Brain pericyte (primary cell): ENCODE data around the gene DPYD.
"Not testable (repeated sequence)": the region's sequence is repeated elsewhere in the genome, so short reads cannot be mapped to it uniquely, and the experiment has no call there.

Experiments used
- DNase-seq: peaks from one replicate; pipeline ENCODE4 v3.0.0-alpha.2; 2012; ENCODE audit warnings: low read depth, low spot score

DPYD gene

DNA sequence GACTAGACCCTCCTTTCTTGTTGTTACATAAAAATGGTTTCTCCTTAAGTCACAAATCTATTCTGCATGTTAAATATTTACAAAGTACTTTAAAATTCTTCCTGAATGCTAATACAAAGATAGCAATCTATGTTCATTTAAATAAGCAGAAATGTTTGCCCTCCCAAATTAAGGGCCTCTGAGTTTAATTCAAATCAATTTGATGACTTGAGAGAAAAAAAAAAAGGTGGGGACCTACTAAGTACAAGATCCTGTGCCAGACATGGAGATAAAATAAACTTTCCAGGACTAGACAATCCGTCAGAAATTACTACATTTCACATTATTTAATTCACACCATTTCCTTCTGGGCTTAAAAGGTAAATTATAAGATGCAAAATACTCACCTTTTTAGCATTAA lies 548.3 kb downstream of the DPYD start:
- DNase-seq, result no peak

DNA sequence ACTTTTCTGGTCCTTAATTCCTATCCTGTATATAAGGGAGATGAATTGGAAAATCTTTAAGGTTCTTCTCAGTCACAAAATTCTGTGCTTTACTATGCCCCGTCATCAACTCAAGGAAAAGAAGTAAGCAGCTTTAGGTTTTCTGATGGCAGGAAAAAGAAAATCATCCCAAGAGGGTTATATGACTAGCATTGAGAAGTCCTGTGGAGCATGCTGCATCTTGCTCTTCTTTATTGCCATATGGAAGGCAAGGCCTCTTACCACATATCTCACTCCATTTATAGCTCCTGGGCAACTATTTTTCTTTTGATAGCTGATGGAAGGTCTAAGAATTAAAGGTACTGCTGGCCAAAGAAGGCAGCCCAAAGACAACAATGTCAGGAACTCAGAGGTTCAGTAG lies 552.5 kb downstream of the DPYD start:
- no peak for DNase-seq

DNA sequence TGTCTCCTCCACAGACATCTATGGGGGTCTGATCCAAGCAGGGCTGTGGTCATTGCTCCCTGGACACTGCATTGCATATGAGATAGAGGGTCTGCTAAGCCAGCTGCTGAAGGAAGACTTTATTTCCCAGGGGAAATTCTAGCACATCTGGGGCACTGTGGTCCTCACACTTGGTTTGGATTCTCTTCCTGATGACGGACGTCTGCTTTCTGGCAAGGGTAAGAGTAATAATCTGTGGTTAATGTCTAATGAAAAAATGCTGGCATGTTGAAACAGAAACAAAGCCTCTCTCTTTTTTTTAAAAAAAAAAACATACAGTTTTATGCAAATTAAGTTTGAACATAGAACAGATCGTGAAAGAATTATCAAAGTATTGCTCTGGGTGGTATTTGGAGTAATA lies 553.9 kb downstream of the DPYD start:
- no peak for DNase-seq

DNA sequence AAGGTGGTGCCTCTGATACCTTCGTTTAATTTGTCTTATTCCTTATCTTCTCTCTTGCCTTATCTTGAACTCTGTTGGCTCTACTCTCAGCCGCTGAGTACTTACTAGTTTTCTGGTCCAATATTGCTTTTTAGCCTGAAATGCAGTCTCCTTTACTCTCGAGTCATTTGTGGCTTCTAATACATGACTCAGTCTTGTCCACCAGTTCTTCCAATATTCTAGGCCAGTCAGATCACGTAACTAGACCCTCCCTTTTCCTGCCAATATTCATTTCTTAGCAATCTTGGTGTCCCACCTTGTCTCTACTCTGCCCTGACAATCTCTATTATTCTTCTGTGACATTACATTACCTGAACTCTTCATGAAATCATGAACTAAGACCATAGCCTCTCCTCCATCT lies 555.8 kb downstream of the DPYD start:
- DNase-seq, result no peak

DNA sequence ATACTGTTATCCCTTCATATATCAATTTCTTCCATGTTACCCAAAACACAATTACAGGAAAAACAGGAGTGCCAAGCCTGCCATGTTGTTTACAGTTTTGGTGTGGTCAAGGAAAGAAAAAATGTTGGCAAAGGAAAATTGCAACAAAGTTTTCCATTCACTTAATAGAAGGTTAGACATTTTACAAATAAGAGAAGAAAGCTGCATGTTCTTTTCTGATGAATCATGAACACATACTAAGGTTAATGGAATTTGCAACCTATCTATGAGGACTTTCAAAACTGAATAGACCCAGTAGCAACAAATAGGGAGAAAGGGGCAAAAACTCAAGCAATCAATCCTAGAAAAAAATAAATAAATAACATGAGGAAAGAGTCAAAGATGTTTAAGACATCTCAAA lies 556.7 kb downstream of the DPYD start:
- no peak for DNase-seq

DNA sequence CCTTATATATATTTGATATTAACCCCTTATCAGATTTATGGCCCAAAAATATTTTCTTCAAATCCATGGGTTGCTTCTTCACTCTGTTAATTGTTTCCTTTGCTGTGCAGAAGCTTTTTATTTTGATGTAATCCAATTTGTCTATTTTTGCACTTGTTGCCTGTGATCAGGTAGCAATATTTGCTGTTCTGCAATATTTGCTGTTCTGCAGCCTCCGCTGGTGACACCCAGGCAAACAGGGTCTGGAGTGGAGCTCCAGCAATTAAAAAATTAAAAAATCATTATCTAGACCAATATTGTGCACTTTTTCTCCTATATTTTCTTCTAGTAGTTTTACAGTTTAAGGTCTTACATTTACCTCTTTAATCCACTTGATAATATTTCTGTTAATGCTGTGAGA lies 564.5 kb downstream of the DPYD start:
- no peak for DNase-seq

DNA sequence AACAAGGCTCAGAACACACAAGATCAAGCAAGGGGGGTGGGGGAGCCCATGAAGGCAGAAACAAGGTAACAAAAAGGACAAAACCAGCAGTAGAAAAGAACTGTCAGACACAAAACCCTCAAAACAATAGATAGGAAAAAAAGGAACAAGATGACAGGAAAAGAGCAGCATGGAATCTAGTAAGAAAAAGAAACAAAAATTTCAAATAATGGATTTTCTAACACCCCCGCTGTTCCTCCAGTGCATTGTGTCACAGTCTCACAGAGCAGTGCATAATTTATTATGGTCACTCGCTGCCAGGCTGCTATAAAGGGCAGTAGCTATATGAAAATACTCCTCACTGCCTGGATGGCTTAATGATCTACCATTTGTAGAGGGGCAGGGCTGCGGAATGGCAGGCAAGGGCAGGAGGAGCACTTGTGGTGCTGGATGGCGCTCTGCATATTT lies 567.9 kb downstream of the DPYD start:
- DNase-seq, result no peak

DNA sequence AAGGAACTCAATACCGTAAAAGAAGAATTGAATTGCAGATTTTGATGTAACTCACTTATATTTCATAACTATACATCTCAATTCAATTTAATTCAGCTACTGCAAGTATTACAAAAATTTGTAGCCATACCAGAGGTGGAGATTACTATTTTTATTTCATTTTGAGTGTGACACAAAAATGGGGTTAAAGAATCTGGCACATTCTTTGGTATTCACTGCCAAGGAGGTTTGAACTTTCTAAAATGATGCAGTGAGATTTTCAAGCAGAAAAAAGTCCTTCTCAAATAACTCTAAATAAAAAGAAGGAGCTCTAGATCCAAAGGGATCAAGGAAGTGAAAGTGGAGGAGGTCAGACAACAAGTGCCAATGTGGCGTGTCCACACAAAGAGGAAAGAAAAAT lies 569.0 kb downstream of the DPYD start:
- DNase-seq, result no peak

DNA sequence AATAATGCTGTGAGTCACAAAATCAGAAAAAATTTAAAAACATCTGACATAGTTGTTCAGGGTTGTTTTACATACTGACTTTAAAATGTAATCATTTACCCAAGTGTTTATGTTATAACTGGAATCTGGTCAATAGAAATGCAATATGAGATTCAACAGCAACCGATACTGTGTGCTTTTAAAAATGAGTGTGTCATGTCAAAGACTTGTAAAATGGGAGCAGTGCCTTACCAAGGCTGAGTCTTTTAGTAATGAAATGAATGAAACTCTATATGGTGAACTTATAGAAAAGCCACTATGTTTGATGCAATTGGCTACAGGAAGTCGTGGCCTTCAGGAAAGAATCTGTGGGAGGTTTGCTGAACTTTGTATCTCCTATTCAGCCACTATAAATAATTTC lies 570.2 kb downstream of the DPYD start:
- DNase-seq, result no peak

DNA sequence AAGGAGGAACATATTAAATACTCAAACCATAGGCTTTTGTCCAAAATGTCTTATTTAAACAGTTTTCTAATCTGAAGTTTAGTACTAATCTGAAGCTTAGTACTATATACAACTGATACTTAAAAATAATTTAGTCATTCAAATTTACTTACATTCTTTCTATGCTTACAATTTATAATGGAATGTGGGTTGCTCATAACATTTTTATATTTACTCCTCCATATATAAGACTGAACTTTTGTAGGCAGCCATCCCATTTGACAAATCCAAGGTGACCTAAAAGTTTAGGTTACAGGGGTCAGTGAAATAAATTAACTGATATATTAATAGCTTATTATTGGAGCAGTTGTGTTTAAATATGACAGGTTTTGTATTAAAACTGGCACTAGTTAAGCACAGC lies 570.6 kb downstream of the DPYD start:
- no peak for DNase-seq

DNA sequence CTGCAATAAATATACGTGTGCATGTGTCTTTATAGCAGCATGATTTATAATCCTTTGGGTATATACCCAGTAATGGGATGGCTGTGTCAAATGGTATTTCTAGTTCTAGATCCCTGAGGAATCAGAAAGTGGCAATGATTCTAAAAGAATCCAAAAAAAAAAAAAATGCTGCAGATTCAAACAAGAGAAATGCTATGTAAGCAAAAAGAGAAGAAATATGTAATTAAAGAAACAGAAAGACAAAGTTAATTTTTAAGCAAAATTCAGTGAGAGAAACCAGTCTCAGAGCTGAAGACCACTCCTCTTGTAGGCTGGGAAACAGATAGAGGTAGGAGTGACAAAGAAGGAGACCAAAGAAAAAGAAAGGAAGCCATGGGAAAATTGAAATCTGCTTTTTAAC lies 571.0 kb downstream of the DPYD start:
- not testable (repeated sequence) for DNase-seq

DNA sequence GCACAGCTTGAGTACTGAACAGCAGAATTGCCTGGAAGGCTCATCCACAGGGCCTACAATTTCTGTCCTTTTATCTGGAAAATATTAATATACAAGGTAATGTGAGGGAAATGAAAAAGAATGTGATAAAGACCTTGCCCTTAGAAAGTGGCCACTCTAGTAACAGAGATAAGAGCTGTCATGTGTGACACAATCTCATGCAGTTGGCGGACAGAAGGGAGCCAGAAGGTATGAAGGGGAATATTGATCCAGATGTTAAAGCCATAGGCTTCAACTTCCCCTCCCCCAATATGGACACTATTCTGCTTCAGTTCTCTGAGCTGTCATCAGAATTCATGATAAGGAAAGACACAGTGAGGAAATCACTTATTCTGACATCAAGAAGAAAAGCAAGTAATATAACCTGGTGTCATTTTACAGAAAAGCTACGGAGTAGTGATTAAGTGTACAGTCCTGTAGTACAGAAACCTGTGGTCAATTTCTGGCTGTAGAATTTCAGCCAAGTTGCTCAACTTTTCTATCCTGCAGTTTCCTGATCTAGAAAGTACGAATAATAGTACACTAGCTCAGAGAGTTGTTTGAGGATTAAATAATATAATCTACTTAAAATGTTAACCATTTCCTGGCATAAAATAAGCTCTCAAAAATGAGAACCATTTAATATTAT lies 572.1 kb downstream of the DPYD start:
- no peak for DNase-seq

DNA sequence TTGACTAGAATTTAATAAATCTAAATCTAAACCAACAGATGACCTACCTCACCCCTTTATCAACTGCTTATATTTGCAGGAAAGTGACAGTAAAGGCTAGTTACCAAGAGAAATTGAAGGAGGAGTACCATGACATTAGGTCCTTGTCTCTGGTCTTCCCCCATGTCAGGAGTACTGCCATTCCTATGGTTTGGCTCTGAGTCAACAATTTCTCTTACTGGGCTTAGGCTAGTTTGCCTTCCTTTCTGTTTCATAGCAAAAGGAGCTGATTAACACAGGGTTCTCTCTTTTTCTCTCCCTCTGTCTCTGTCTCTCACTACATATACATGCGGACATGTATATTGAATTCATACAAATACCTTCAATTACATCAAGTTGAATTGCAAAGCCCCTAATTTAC lies 579.9 kb downstream of the DPYD start:
- DNase-seq, result no peak

DNA sequence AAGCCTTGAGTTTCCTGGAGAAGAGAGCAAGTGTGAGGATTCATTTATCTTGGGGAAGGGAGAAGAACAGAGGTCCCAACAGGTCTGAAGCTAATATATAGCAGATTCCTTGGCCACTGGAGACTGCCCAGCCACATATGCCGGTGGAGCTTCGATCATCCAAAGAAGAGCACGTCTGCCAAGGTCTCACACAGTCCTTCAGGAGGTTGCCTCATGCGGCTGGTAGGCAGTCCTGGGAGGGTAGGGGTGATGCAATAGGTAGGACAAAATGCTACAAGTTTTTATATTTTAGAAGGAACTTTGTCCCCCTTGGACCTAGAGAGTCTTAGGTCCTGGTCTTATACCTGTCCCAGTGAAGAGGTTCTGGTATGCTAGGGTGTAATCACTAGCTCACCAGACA lies 582.5 kb downstream of the DPYD start:
- DNase-seq, result no peak

DNA sequence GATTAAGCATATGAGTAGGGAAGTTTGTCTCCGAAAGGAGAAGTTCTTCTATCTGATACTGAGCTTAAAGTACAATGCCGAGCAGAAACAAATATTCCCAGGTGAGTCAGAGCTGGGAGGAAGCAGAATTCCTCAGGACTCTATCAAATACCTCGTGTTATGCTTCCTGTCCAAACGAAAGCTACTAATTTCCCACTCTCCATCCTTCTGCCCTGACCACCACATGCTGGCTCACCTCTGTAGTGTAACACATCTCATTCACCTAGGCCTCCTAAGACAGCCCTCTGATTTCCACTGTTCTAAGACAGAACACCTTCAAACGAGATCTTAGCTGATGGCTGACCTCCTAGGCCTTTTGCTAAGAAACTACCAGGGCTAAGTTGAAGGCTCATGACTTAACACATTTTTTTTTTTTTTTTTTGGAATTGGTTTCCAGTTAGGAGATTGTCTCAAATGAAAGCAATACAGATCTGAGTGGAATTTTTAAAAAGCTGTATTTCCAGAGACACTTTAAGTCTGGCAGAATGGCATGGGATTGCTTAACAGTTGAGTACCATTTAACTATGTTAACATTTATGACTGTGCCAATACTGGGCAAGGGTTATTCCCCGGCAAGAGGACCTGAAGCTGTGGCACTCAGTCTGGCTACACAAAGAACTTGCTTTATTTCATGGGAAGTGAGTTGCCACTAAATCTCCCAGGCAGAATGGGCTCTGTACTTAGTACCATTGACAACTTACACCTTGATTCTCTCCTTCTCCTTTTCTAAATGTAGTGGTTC lies 583.4 kb downstream of the DPYD start:
- DNase-seq, result no peak

DNA sequence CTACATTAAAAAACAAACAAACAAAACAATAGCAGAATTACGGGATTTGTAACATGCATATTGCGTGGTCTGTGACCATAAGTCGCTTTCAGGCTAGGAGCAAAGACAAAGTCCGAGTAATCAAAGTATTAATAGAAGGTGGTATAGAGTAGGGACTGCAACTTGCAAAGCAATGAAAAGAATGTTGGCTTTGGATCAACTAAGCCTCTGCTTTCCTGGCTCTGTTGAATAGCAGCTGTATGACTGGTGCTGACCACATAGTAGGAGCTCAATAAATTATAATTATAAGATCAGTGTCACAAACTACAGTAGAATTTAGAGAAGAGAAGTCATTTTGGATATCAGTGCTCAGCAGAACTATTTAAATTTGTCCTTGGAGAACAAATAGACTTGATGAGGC lies 586.4 kb downstream of the DPYD start:
- no peak for DNase-seq

DNA sequence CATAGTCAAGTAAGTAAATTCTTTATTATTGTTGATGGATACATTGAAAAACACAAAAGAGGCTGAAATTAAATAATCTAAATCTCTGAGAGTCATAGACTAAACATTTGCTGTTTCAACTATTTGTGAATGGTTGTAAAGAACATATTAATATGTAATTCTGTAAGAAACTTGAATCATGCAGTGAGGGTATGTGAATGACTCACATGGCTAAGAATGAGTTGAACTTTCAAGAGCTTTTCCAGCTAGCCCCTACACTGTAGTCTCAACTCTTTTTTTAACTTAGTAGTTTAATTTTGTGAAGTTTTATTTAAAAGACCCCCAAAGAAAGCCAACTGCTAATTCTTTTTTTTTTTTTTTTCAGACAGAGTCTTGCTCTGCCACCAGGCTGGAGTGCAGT lies 588.1 kb downstream of the DPYD start:
- no peak for DNase-seq

DNA sequence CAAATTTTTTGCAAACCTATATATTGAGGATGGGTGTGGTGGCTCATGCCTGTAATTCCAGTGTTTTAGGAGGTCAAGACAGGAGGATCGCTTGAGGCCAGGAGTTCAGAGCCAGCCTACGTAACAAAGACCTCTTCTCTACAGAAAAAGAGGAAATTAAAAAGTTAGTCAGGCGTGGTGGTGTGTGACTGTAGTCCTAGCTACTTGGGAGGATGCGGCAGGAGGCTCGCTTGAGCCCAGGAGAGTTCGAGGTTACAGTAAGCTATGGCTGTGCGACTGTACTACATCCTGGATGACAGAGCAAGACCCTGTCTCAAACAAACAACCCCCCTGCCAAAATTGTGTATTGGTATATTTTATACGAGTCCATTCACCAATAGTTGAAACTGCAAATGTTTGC lies 589.7 kb downstream of the DPYD start:
- no peak for DNase-seq

DNA sequence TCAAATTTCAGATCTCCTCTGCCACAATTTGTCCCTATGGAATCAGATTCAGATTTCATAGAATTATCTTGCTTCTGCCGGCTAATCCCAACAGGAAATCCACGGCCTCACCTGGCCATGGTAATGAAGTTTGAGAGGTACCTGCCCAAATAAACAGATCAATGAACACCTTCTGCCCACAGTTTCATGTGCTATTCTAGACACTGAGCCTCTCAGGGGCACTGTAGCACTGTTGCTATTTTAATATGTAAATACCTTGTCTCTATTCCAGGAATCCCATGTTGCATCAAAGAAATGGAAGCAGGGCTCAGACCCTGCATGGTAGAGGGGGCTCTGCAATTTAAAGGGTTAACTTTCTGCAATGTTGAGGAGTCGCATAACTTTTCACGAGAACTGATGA lies 606.1 kb downstream of the DPYD start:
- no peak for DNase-seq

DNA sequence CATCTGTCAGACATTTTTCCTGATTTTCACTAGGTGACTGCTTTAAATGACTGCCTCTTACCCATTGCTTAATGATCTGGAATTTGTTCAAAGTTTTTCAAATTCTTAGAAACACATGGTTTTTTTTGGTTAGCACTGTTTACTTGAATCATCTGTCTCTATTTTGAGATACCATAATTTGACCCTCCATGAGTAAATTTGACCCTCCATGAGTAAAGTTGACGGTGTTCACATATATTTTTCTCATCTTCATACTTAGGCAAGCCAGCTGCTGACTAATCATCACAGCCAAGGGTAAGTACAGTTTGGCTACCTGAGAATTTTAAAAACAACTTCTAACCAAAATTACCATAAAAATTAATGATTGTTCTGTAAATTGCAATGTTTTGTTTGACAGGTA lies 612.7 kb downstream of the DPYD start:
- DNase-seq, result no peak

DNA sequence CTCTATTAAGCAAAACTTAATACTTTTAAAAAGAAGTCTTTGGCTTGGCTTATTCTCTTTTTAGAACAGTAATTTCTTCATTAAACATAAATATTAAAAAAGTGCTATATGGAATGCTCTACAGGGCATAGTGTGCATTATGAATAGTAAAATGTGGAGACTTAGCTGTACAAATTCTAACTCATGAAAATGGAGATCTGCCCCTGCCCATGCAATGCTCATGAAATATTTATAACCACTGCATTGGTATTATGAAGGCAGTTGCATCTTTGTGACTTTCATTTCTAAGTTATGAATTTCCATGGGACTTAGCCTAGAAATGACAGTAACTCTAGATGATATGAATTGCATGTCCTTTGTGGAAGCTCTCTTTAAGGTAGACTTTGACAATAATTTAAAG lies 613.3 kb downstream of the DPYD start:
- DNase-seq, result no peak

DNA sequence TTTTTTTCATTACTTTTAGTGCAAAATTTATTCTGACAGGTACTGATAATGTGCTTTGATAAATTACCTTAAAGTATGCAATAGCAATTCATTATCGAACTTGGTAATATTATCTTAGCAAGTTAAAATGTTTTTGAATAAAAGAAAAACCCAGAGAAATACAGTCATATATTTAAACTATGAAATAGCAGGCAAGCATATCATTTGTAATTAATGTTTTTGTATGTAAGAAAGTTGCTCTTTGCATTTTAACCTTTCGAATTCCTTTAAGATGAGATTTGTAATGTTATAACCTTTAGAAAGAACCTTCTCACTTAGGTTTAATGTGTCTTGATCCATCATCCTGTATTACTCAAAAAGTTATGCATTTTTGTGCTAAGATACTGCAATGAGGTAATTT lies 613.7 kb downstream of the DPYD start:
- no peak for DNase-seq

DNA sequence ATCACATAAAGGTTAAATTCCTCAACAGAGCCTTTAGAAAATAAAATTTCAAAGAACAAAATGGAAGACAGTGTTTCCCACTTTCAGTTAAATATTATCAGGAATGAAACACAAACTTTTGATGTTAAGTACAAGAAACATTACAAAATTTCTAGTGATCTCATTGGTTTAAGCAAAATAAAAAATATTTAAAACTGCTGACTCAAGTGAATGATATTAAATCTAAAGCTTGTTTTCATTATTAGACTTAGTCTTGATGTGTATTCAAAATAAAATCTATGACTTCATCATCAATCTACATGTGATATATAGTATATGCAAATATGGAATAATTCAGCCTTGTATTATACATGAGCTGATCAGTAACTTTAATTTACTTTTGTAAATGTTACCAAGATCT lies 614.3 kb downstream of the DPYD start:
- no peak for DNase-seq

DNA sequence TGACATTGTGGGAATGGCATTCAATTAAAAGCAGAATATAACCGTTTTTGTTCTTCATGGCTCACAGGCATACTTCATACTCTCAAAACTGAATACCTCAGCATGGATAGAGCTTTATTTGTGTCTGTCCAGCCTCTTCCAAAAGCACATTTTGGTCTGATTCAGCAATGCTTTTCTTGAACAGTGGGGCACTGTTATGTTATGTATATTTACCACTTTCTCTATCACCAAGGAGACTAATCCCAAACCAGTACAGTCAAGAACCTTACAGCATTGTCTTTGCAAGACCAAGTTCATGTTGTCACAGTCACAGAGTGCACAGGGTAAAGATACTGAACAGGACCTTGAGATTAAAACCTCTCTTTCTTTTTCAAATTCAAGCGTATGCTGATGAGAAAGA lies 616.5 kb downstream of the DPYD start:
- DNase-seq, result no peak
